Neural cell (in vitro differentiated cells): ENCODE data around the gene LINC01488. TPM values are rescaled to one million over a fixed set of nuclear protein-coding genes. Genes with fewer than 3 reads are reported as not detected.

Experiments
- H2AFZ ChIP-seq: fragments of 200-600, 300-800 bp; sonication (generic), shearing (Covaris generic); 2 replicates; pipeline ENCODE4 v1.6.0; 2014; ENCODE audit warnings: low read depth, mild to moderate bottlenecking, antibody characterized with exemption, low read length, moderate library complexity
- H3F3A ChIP-seq: fragments of 200-600 bp; shearing (Covaris generic); 2 replicates; pipeline ENCODE4 v1.6.1; 2016; ENCODE audit warnings: mild to moderate bottlenecking, moderate library complexity, mixed read lengths, antibody characterized with exemption, low read length; ENCODE audit not compliant: insufficient read depth, poor library complexity, severe bottlenecking
- H3K27ac ChIP-seq: fragments of 200-600, 300-800 bp; sonication (generic), shearing (Covaris generic); 2 replicates; pipeline ENCODE4 v1.5.1; 2014; ENCODE audit warnings: mild to moderate bottlenecking, low read length, moderate library complexity
- H3K27me3 ChIP-seq: fragments of 300-800, 200-600 bp; sonication (generic), shearing (Covaris generic); 2 replicates; pipeline ENCODE4 v1.6.0; 2014; ENCODE audit warnings: mild to moderate bottlenecking, low read depth, low read length, moderate library complexity; ENCODE audit not compliant: insufficient read depth
- H3K36me3 ChIP-seq: fragments of 300-800, 200-600 bp; sonication (generic), shearing (Covaris generic); 2 replicates; pipeline ENCODE4 v1.5.1; 2014; ENCODE audit warnings: mild to moderate bottlenecking, antibody characterized with exemption, low read length, moderate library complexity; ENCODE audit not compliant: insufficient read depth
- H3K4me2 ChIP-seq: fragments of 300-800, 200-600 bp; sonication (generic), shearing (Covaris generic); 2 replicates; pipeline ENCODE4 v1.6.0; 2014; ENCODE audit warnings: mild to moderate bottlenecking, low read length
- H3K4me3 ChIP-seq: fragments of 300-800, 200-600 bp; sonication (generic), shearing (Covaris generic); 2 replicates; pipeline ENCODE4 v1.5.1; 2014; ENCODE audit warnings: mild to moderate bottlenecking, low read length, moderate library complexity
- H3K79me2 ChIP-seq: fragments of 200-600 bp; shearing (Covaris generic); replicated peaks from 2 replicates; pipeline ENCODE4 v1.6.0; 2014; ENCODE audit warnings: mild to moderate bottlenecking, low read length, moderate library complexity; ENCODE audit not compliant: insufficient read depth
- H3K9ac ChIP-seq: fragments of 300-800, 200-600 bp; sonication (generic), shearing (Covaris generic); 2 replicates; pipeline ENCODE4 v1.6.1; 2016; ENCODE audit warnings: mild to moderate bottlenecking, low read length, mixed read lengths
- H3K9me2 ChIP-seq: fragments of 200-600 bp; shearing (Covaris generic); 2 replicates; pipeline ENCODE4 v1.6.1; 2016; ENCODE audit warnings: mild to moderate bottlenecking, low read length, mixed read lengths; ENCODE audit not compliant: insufficient read depth
- H3K9me3 ChIP-seq: fragments of 200-600, 300-800 bp; sonication (generic), shearing (Covaris generic); 2 replicates; pipeline ENCODE4 v1.6.1; 2016; ENCODE audit warnings: mild to moderate bottlenecking, mixed run types, low read length, moderate library complexity, mixed read lengths
- H4K20me1 ChIP-seq: fragments of 200-600 bp; shearing (Covaris generic); 2 replicates; pipeline ENCODE4 v1.6.1; 2016; ENCODE audit warnings: mild to moderate bottlenecking, mixed run types; ENCODE audit not compliant: insufficient read depth
- EP300 ChIP-seq: fragments of 450-650 bp; conservative IDR thresholded peaks from 2 replicates; pipeline ENCODE4 v1.6.1; 2014; ENCODE audit warnings: antibody characterized with exemption, mild to moderate bottlenecking, moderate library complexity; ENCODE audit not compliant: poor library complexity, severe bottlenecking
- EZH2 ChIP-seq: fragments of 200-600, 300-800 bp; shearing (Covaris generic), sonication (generic); IDR thresholded peaks from 2 replicates; pipeline ENCODE4 v1.6.1; 2014; ENCODE audit warnings: antibody characterized with exemption, low read length, borderline replicate concordance, mild to moderate bottlenecking; ENCODE audit not compliant: insufficient read depth, poor library complexity, severe bottlenecking
- MXI1 ChIP-seq: fragments of 450-650 bp; conservative IDR thresholded peaks from 2 replicates; pipeline ENCODE4 v1.6.1; 2014; ENCODE audit warnings: antibody characterized with exemption, mild to moderate bottlenecking; ENCODE audit not compliant: poor library complexity, severe bottlenecking
- POLR2AphosphoS5 ChIP-seq: IDR thresholded peaks from 2 replicates; pipeline ENCODE4 v1.6.1; 2012
- RAD21 ChIP-seq: fragments of 450-650 bp; conservative IDR thresholded peaks from 2 replicates; pipeline ENCODE4 v1.6.1; 2014; ENCODE audit warnings: antibody characterized with exemption, mild to moderate bottlenecking, moderate library complexity
- SMC3 ChIP-seq: fragments of 450-650 bp; conservative IDR thresholded peaks from 2 replicates; pipeline ENCODE4 v1.6.1; 2014; ENCODE audit warnings: antibody characterized with exemption, mild to moderate bottlenecking, moderate library complexity; ENCODE audit not compliant: poor library complexity
- TAF1 ChIP-seq: IDR thresholded peaks from 2 replicates; pipeline ENCODE4 v1.6.1; 2012; ENCODE audit warnings: low read depth
- polyA plus RNA-seq: library from polyadenylated mRNA; depleted of rRNA; stranded (reverse); fragments of >200 nt; gene quantifications from 2 replicates; pipeline ENCODE4 v1.2.3, GENCODE V29; 2014
- TF ChIP-seq, protein P1 (sequence below): fragments of 450-650 bp; IDR thresholded peaks from 2 replicates; pipeline ENCODE4 v1.5.1; 2014; ENCODE audit warnings: antibody characterized with exemption, mild to moderate bottlenecking, moderate library complexity; ENCODE audit not compliant: poor library complexity, severe bottlenecking
- TF ChIP-seq, protein P2 (sequence below): IDR thresholded peaks from 2 replicates; pipeline ENCODE4 v1.6.1; 2012; ENCODE audit warnings: borderline replicate concordance

LINC01488 gene
- polyA plus RNA-seq, 1 donor from 2014 or later = not detected

DNA sequence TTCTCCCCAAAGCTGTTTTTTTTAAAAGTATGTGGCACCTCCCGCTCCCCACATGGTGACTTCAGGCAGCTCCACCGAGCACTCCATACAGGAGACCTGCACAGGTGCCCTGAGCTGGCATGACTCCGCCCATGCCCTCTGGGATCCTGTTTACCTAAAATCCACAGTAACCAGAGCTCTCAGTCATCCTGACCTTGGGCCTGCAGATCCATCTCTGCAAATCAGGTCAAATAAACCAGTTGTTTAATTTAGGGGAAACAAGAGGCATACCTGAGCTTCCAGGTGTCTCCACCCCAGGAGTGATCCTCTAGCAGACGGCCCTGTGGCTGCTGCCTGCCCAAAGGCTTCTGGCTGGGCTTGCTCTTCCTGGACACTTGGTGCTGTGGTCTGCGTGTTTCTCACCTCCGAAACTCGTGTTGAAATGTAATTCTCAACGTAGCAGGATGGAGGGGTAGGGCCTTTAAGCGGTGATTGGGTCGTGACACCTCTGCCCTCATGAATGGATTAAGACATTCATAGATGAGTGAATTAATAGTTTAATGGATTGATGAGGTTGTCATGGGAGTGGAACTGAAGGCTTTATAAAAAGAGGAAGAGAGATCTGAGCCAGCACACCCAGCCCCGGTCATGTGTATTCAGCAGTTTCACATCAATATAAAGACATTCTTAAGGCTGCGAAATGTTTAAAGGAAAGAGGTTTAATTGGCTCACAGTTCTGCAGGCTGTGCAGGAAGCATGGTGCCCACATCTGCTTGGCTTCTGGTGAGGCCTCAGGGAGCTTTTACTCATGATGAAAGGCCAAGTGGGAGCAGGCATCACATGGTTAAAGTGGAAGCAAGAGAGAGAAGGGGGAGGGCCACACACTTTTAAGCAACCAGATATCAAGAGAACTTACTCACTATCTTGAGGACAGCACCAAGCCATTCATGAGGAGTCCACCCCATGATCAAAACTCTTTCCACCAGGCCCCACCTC lies 34.1 kb downstream of the LINC01488 start:
- Histone ChIP-seq H2AFZ (no peak overlapping the region), H3K9me2 (no peaks in the 10 kb centered on the region), H4K20me1 (no peaks in the 10 kb centered on the region), H3K4me2 (no peak overlapping the region), H3K27me3 (no peaks in the 10 kb centered on the region), H3K79me2 (no peaks in the 10 kb centered on the region), H3K9me3 (peaks cover 4% of the 10 kb centered on the region), H3K9ac (no peak overlapping the region), H3K4me3 (no peak overlapping the region), H3F3A (no peaks in the 10 kb centered on the region), H3K36me3 (no peaks in the 10 kb centered on the region), H3K27ac (no peak overlapping the region)
- no peak for TF ChIP-seq POLR2AphosphoS5

DNA sequence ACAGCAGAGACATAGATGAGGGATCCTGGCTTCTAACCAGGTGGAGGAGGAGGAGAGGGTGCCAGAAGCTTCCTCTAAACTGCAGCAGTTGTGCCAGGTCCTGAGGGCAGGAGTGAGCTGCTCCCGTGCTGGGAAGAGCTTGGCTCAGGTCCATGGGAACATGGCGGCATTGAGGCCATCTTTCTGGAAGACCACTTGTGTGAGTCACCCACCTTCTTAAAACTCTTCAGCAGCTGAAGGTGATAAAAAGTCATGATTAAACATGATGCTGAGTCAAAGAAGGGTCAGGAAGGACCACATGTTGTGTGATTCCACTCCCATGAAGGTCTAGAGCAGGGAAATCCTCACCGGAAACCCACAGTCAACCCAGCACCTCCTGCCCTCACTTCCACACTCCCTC lies 35.1 kb downstream of the LINC01488 start:
- H3F3A ChIP-seq = no peaks in the 10 kb centered on the region

More for the DNA sequence above, 35.1 kb downstream of the LINC01488 start:
- no peak overlapping the region for H3K27ac ChIP-seq
- no peak overlapping the region for H3K9ac ChIP-seq
- no peaks in the 10 kb centered on the region for H3K27me3 ChIP-seq
- H3K9me2 ChIP-seq = no peaks in the 10 kb centered on the region
- no peak overlapping the region for H3K4me3 ChIP-seq
- no peak for TF ChIP-seq SMC3
- TF ChIP-seq MXI1 = no peak
- no peak for TF ChIP-seq EZH2
- TF ChIP-seq EP300 = no peak
- TF ChIP-seq, protein P1, sequence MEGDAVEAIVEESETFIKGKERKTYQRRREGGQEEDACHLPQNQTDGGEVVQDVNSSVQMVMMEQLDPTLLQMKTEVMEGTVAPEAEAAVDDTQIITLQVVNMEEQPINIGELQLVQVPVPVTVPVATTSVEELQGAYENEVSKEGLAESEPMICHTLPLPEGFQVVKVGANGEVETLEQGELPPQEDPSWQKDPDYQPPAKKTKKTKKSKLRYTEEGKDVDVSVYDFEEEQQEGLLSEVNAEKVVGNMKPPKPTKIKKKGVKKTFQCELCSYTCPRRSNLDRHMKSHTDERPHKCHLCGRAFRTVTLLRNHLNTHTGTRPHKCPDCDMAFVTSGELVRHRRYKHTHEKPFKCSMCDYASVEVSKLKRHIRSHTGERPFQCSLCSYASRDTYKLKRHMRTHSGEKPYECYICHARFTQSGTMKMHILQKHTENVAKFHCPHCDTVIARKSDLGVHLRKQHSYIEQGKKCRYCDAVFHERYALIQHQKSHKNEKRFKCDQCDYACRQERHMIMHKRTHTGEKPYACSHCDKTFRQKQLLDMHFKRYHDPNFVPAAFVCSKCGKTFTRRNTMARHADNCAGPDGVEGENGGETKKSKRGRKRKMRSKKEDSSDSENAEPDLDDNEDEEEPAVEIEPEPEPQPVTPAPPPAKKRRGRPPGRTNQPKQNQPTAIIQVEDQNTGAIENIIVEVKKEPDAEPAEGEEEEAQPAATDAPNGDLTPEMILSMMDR = no peak
- TF ChIP-seq, protein P2, sequence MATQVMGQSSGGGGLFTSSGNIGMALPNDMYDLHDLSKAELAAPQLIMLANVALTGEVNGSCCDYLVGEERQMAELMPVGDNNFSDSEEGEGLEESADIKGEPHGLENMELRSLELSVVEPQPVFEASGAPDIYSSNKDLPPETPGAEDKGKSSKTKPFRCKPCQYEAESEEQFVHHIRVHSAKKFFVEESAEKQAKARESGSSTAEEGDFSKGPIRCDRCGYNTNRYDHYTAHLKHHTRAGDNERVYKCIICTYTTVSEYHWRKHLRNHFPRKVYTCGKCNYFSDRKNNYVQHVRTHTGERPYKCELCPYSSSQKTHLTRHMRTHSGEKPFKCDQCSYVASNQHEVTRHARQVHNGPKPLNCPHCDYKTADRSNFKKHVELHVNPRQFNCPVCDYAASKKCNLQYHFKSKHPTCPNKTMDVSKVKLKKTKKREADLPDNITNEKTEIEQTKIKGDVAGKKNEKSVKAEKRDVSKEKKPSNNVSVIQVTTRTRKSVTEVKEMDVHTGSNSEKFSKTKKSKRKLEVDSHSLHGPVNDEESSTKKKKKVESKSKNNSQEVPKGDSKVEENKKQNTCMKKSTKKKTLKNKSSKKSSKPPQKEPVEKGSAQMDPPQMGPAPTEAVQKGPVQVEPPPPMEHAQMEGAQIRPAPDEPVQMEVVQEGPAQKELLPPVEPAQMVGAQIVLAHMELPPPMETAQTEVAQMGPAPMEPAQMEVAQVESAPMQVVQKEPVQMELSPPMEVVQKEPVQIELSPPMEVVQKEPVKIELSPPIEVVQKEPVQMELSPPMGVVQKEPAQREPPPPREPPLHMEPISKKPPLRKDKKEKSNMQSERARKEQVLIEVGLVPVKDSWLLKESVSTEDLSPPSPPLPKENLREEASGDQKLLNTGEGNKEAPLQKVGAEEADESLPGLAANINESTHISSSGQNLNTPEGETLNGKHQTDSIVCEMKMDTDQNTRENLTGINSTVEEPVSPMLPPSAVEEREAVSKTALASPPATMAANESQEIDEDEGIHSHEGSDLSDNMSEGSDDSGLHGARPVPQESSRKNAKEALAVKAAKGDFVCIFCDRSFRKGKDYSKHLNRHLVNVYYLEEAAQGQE = no peak
- TF ChIP-seq POLR2AphosphoS5 = no peak
- TF ChIP-seq TAF1 = no peak
- no peak for TF ChIP-seq RAD21
- H3K36me3 ChIP-seq = no peaks in the 10 kb centered on the region
- H3K4me2 ChIP-seq = no peak overlapping the region
- H3K79me2 ChIP-seq = no peaks in the 10 kb centered on the region
- peaks cover 4% of the 10 kb centered on the region for H3K9me3 ChIP-seq
- no peaks in the 10 kb centered on the region for H4K20me1 ChIP-seq
- H2AFZ ChIP-seq = no peak overlapping the region
